NCI-H2029 (cell line): Measurements from ENCODE around the gene SEC24A.
"Not testable (repeated sequence)": the region's sequence is repeated elsewhere in the genome, so short reads cannot be mapped to it uniquely, and the experiment has no call there.

ENCODE experiments used
- DNase-seq: peaks from one replicate; lab custom pipeline; 2025; lab: John Stamatoyannopoulos, UW

Gene SEC24A

DNA sequence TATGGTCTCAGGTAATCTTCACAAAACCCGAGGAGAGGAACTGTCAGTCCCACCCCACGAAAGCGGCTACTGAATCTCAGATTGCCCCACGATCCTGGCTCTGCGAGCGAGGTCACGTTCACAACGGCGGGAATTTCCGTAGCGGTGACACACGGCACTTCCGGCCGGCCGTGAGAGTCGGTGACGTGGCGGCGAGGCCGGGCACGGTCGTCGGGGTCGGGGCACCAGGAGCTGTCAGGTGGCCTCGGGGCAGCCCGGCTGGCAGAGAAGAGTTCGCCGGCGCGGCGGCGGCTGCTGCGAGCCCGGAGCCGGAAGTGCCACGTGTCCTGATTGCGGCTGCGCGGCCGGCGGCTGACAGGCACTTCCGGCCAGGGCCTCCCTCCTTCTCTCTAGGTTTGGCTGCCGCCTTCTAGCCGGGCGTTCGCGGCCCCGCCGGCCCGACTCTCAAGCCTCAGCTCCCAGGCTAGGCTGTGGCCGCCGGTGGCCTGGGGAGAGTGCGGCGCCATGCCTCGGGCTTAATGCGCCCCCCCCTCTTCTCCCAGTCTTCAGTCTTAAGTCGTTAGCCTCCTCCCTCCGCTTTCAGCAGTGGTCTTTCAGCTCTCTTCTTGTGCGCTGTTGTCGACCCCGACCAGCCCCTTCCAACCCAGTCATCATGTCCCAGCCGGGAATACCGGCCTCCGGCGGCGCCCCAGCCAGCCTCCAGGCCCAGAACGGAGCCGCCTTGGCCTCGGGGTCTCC, at the start of gene SEC24A:
SEC24A (plus strand) TSS at position 361 of the 738 bp plus-strand sequence; CDS start at position 653, 292 bp downstream.
- DNase-seq, result peak; percentile 83

DNA sequence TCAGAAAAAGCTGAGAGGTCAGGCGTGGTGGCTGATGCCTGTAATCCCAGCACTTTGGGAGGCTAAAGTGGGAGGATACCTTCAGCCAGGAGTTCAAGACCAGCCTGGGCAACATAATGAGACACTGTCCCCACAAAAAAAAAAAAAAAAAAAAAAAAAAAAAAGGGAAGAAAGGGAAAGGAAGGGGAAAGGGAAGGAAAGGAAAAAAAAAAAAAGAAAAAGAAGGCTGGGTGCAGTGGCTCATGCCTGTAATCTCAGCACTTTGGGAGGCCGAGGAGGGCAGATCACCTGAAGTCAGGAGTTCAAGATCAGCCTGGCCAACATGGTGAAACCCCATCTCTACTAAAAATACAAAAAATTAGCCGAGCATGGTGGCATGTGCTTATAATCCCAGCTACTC, 48.8 kb upstream of the SEC24A start:
- not testable (repeated sequence) for DNase-seq

DNA sequence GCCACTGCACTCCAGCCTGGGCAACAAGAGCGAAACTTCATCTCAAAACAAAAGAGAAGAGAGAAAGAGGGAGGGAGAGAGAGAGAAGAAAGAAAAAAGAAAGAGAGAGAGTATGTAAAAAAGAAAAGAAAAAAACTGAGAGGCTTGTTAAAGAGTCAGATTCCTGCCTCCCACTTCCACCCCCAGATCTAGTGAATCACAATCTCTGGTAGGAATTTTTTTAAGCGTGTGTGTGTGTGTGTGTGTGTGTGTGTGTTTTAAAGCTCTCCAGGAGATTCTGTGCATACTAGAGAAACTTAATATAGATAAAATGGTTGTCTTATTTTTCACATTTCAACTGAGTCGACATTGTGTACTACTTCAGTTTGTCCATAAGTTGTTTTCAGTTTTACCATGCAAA, 48.0 kb upstream of the SEC24A start:
- no peak for DNase-seq

DNA sequence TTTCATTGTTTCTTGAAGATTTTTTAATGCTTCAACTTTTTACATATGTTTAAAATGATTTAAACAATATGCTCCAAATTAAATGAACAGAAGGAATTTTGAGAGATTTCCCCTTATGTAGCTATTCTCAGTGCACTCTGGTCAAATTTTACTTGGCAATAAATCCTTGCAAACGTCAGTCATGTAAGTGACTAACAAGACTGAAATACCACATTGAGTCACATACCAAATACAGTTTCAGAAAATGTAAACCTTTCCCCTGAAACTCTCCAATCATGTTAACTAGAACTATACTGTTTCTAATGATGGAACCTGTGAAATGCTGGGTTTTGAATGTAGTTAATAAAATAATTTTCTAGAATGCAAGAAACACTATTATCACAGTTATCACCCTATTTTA, 45.5 kb upstream of the SEC24A start:
- DNase-seq, result no peak

DNA sequence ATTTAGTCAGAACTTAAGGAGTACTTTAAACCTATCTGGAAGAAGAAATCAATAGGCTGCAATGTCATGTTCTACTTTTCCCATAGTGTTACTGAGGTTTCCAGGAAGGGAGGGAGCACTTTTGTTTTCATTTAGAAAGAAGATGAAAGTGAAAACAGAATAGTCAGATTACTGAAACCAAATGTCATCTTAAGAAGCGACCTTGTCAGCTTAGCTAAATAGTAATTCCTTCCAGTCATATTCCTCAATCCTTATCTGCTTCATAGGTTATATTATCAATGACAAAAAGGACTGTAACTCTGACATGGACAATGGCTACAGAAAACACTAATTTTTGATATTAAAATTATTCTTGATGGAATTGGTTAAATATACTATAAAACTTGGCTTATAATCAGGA, 43.7 kb upstream of the SEC24A start:
- no peak for DNase-seq

DNA sequence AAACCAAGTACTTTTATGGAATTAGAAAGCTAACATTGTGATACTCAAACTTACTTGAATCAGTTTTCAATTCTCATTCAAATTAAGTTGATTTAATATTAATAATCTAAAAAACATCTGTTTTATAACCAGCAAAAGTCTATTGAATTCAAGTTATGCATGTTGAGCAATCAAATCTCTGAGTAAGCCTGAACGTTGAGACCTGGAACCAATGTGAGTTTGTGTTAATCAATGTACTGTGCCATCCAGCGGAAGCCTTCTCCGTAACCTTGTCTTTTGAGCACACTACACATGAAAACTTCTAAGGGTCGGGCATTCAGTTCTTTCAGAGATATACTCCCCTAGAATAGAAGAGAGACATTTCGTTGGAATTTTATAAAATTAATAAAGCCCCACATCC, 41.9 kb upstream of the SEC24A start:
- no peak for DNase-seq

DNA sequence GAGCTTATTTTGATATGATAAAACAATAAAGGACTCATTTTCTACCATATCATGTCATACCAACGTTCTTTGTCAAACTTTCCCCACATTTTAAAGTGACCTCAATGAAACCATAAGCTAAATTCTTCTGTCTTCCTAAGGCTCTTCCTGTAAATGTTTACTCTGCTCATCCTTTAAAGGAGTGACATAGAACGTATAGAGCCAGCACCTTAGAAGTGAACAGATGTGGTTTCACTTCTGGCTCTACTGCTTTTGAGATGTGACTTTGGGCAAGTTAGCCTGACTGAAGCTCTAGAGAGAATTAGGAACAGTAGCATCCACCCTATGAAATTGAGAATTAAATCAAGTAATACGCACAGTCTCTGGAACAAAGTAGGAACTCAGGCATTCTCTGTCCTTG, 40.0 kb upstream of the SEC24A start:
- DNase-seq, result no peak

DNA sequence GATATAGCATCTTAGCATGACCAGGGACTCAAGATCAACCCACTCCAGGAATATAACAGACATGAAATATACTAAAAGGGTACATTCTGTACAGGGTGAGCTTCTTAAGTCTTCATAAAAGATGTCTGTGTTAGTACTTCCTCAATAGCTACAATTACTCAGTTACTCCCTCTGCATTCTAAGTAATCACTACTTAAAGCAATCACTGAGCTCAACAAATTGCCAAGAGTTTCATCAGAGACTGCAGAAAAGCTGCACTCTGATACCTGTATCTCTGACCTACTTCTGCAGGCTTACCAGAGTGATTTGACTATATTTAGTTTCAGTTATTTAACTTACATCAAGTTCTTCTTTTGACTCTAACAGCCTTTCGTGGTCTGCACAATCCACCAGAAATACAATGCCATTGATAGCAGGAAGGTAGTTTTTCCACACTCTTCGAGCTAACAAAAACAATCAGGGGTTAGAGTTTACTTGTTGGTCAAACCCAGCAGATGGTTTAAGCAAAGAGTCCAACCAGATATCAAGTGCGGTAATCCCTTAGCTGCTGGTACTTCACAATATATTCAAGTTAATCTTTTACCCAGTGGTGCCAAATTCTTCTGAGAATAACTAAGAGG, 39.2 kb upstream of the SEC24A start:
- no peak for DNase-seq

DNA sequence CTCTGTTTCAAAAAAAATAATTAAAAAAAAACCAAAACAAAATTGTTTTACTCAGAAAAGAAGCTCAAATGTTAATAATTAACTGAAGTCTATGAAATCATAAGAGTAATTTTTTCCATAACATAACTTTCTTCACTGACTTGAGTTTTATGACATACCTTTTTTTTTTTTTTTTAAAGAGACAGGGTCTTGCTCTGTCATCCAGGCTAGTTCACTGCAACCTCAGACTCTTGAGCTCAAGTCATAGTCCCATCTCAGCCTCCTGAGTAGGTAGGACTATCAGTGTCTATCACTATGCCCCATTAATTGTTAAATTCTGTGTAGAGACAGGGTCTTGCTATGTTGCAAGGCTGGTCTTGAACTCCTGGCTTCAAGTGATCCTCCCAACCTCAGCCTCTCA, 37.9 kb upstream of the SEC24A start:
- DNase-seq, result no peak

DNA sequence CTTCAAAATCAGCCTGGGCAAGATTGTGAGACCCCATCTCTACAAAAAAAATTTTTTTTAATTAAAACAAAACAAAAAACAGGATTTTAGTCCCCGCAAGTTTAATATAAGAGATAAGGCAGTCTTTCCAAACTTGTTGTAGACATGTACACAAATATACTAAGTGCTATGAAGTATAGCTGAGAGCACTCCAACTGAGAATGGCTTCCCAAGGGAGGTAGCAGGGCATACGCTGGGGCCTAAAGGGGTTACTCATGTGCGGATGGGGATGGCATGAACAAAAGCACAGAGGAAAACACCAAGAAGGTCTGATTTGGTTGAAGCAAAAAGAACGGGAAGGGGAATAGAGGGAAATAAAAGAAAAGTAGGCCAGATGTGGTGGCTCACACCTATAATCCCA, 37.1 kb upstream of the SEC24A start:
- DNase-seq, result no peak

DNA sequence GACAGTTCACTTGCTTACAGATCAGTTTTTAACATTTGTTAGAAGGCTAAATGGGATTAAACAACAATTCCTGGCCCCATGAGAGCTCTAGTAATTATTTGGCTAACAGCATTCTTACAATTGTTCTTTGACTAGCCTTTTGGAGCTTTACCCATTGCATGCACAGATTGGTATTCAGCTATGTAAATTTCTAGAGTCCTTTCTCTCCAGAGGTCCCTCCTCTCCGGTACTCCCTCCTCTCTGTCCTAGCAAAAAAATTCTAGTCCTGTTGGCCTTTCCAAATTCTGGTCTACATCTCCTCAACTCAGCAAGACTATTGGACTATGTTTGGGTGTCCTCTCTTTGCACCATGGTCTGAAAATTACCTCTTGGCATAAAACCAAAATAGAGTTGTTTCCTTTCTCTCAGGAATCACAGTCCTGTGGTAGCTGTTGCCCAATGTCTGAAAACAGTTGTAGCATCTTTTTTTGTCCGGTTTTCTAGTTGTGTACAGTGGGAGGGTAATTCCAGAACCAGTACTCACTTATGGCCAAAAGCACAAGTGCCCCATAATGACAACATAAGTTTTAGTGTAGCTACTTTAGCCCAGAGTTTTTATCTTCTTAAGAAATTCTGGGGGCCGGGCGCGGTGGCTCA, 34.0 kb upstream of the SEC24A start:
- DNase-seq, result no peak

DNA sequence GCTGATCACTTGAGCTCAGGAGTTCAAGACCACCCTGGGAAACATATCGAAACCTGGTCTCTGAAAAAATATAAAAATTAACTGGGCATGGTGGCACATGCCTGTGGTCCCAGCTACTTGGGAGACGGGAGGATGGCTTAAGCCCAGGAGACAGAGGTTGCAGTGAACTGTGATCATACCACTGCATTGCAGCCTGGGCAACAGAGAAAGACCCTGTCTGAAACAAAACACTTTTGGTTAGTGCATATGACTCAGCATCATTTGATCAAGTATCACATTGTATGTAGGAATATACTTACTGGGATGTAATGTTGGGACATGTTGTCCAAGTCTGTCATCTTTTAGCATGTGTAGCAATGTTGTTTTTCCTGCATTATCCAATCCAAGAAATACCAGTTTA, 28.0 kb upstream of the SEC24A start:
- DNase-seq, result no peak

DNA sequence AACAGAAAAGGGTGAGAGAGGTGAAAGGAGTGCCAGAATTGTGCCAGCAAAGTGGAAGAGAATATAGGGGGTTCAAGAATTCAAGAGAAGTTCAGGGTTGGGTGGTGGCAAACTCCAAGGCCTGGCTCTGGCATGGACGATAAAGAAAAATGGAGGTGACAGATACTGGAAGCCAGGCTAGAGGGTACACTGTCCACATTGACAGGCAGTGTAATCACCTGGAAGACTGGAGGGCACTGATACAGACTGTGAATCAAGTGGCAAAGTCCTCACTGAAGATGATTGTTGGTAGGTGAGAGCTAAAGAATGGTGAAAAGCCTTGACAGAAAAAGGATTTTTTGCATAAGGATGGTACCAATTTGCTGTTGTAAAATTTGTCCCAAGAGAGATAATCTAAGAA, 23.0 kb upstream of the SEC24A start:
- DNase-seq, result no peak

DNA sequence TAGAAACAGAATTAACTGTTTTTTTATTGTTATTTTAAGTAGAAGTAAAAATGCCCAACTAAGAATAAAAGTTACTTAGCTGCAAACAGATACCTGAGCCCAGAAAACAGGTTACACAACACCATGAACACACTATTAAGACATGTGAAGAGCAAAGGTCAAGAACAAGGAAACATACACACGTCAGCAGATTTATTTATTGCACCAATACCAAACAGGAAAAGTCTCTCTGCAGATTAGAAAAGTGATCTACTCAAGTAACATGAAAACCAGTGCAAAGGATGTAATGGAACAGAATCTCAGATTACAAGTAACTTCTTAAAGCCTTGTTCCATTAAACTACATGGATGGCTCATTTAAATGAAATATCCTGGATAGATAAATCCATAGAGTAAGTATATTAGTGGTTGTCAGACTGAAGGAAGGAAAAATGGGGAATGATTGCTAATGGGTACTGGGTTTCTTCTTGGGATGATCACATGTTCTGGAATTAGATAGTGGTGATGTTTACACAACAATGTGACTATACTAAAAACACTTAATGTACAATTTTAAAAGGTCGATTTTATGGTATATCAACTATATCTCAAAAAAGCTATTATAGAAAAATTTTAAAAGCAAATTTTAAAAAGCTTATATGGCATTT, 22.1 kb upstream of the SEC24A start:
- DNase-seq, result no peak

DNA sequence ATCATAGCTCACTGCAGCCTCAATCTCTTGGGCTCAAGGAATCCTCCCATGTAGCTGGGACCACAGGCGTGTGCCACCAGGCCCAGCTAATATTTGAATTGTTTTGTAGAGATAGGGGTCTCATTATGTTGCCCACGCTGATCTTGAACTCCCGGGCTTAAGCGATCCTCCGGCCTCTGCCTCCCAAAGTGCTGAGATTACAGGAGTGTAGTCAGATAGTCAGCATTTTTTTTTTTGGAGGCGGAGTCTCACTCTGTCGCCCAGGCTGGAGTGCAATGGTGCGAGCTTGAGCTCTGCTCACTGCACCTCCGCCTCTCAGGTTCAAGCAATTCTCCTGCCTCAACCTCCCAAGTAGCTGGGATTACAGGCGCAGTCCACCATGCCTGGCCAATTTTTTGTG, 14.4 kb upstream of the SEC24A start:
- DNase-seq, result no peak

DNA sequence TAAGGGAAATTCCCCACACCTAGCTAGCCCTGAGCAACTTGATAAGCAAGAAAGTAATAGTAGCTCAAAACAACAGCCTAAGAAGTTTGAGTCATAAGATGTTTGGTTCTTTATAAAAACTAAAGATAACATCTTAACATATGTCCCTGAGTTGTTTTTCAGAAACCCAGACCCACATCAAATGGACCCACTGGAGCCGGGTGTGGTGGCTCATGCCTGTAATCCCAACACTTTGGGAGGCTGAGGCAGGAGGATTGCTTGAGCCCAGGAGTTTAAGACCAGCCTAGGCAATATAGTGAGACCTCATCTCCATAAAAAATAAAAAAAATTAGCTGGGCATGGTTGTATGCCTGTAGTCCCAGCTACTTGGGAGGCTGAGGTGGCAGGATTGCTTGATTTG, 13.2 kb upstream of the SEC24A start:
- not testable (repeated sequence) for DNase-seq

DNA sequence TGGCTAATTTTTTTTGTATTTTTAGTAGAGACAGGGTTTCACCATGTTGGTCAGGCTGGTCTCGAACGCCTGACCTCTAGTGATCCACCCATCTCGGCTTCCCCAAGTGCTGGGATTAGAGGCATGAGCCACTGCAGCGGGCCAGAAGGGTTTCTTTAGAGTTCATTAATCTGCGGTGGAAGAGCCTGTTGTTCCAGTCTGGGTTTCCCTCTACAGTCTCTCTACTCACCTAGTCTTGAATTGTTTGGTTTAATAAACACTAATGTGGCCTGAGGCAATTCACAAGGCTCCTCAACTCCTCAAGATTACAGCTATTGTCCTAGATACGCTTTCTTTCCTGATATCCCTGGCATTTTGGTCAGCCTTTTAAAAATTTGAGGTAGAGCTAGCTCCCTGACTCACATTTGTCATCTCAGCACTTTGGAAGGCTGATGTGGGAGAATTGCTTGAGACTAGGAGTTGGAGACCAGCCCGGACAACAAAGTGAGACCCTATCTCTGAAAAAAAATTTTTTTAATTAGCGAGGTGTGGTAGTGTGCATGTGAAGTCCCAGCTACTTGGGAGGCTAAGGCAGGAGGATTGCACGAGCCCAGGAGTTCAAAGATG, 11.4 kb upstream of the SEC24A start:
- no peak for DNase-seq

DNA sequence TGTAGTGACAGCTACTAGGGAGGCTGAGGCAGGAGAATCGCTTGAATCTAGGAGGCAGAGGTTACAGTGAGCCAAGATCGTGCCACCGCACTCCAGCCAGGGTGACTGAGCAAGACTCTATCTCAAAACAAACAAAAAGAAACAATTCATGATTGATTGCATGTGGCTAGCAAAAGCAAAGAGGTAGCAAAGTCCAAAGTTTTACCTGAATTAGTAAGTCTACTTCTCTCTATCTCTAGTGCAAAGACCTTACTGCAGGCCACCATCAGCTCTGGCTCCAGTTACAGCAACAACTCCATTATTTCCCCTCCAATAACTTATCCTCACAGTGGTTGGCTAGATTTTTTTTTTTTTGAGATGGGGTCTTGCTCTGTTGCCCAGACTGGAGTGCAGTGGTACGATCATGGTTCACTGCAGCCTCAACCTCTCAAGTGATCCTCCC, 9.8 kb upstream of the SEC24A start:
- no peak for DNase-seq

DNA sequence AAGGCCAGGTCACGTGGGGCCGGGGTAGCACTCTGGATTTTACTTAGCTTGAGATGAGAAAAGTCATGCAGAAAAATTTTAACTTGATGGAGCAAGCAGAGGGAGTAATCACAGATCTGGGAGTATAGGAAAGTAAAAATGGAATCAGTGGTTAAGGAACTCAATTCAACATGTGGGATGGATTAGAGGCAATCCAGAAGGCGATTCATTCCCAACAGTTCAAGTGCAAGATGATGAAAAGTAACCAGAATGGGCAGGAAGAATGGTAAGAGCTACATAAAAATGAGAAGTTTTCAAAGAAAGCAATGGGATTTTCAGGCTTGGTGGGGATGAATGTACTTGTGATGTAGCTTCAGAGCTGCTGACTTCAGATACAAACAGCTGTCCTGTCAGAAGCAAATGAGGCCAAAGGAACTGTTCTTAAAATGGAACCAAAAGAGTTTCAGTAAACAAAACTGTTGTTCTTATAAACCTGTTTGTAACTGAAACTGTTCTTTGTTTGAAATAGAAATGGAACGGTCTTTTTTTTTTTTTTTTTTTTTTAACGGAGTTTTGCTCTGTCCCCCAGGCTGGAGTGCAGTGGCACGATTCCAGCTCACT, 5.6 kb upstream of the SEC24A start:
- no peak for DNase-seq

DNA sequence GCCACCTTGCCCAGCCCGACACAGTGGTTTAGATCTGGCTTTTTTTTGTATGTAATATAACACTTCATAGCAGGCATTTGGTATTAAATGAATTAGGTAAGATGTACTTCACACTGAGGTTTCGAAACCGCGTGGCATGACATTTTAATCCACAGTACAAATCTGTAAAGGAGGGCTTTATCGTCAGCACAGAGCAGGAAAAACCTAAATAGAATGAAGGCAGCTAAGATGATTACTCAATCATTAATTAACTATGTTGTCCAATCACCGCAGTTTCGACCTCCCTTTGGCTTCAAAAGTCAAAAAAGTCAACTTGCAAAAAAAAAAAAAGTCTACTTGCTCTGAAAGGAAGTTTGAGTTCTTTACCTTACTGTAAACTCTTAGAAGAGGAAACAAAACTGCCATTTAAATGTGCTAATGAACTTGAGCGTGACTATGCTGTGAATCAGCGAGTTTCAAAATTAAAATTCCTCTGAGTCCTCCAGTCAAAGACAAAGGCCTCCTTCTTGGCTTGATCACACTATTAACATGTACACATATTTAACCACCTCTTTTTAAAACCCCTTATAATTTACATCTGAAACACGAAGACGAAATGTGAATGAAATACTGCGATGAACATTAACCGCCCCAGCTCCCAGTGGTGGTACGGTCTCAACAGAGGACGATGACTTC, 698 bp upstream of the SEC24A start:
- DNase-seq, result no peak

DNA sequence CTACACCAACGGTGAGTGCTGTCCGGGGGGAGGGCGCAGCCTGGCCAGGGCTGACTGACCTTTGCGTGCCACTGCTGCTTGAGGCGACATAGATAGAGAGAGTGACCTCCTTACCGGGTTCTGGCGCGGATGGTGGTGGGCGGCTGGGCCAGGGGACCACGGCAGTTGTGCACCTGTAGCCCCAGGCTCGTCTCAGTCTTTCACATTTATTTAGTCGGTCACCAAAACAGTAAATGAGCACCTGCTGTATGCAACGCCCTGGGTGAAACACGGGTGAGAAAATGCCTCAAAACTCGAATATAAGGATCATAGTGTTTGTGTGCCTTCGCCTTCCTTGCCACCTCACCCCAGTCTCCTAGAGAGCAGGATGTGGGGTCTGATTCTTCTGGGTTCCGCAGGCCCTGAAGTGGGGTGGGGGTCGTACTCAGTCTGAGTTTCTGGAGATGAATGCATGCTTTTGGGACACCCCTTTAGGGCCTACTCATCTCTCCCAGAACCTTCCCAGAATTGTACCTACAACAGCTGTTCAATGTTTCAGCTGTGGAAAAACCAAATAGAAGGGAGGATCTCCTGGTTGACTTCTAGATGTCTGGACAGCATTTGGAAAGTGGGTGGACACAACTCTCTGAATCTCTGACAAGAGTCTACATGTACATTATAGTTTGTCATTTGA, 714 bp downstream of the SEC24A start:
- DNase-seq, result no peak
